Measurements from ENCODE around the gene PAAF1. TPM values are rescaled to one million over a fixed set of nuclear protein-coding genes. Genes with fewer than 3 reads are reported as not detected.

PAAF1 gene
- total and polyA plus RNA-seq, 2 experiments from 2014 or later = 13.6 to 18.1 TPM

- Histone ChIP-seq H3K36me3 (ENCODE audit: insufficient read depth) (peaks cover 30% of the 10 kb centered on the region), H3K9me2 (ENCODE audit: insufficient read depth) (no peaks in the 10 kb centered on the region), H3F3A (replicated peaks; ENCODE audit: low read depth) (peaks cover 5% of the 10 kb centered on the region; the same call in 1 of the 2 replicates), H2AFZ (no peak overlapping the region), H3K27ac (ENCODE audit: low read depth) (peak overlapping the region; percentile 74; the same call in 1 of the 2 replicates), H3K4me2 (peak overlapping the region; percentile 100), H3K4me1 (ENCODE audit: insufficient read depth) (peaks cover 32% of the 10 kb centered on the region), H3K79me2 (replicated peaks; ENCODE audit: insufficient read depth) (peaks cover 14% of the 10 kb centered on the region), H3K4me3 (peak overlapping the region; percentile 98), H3K27me3 (ENCODE audit: insufficient read depth) (no peaks in the 10 kb centered on the region), H4K20me1 (replicated peaks; ENCODE audit: insufficient read depth) (peaks cover 13% of the 10 kb centered on the region)
- TF ChIP-seq ZNF114 (CRISPR knock-in tag; IDR thresholded peaks at IDR 0.05) = no peak
- no peak for TF ChIP-seq JUNB (IDR thresholded peaks at IDR 0.05; ENCODE audit: unreplicated experiment)
- TF ChIP-seq, protein P1, sequence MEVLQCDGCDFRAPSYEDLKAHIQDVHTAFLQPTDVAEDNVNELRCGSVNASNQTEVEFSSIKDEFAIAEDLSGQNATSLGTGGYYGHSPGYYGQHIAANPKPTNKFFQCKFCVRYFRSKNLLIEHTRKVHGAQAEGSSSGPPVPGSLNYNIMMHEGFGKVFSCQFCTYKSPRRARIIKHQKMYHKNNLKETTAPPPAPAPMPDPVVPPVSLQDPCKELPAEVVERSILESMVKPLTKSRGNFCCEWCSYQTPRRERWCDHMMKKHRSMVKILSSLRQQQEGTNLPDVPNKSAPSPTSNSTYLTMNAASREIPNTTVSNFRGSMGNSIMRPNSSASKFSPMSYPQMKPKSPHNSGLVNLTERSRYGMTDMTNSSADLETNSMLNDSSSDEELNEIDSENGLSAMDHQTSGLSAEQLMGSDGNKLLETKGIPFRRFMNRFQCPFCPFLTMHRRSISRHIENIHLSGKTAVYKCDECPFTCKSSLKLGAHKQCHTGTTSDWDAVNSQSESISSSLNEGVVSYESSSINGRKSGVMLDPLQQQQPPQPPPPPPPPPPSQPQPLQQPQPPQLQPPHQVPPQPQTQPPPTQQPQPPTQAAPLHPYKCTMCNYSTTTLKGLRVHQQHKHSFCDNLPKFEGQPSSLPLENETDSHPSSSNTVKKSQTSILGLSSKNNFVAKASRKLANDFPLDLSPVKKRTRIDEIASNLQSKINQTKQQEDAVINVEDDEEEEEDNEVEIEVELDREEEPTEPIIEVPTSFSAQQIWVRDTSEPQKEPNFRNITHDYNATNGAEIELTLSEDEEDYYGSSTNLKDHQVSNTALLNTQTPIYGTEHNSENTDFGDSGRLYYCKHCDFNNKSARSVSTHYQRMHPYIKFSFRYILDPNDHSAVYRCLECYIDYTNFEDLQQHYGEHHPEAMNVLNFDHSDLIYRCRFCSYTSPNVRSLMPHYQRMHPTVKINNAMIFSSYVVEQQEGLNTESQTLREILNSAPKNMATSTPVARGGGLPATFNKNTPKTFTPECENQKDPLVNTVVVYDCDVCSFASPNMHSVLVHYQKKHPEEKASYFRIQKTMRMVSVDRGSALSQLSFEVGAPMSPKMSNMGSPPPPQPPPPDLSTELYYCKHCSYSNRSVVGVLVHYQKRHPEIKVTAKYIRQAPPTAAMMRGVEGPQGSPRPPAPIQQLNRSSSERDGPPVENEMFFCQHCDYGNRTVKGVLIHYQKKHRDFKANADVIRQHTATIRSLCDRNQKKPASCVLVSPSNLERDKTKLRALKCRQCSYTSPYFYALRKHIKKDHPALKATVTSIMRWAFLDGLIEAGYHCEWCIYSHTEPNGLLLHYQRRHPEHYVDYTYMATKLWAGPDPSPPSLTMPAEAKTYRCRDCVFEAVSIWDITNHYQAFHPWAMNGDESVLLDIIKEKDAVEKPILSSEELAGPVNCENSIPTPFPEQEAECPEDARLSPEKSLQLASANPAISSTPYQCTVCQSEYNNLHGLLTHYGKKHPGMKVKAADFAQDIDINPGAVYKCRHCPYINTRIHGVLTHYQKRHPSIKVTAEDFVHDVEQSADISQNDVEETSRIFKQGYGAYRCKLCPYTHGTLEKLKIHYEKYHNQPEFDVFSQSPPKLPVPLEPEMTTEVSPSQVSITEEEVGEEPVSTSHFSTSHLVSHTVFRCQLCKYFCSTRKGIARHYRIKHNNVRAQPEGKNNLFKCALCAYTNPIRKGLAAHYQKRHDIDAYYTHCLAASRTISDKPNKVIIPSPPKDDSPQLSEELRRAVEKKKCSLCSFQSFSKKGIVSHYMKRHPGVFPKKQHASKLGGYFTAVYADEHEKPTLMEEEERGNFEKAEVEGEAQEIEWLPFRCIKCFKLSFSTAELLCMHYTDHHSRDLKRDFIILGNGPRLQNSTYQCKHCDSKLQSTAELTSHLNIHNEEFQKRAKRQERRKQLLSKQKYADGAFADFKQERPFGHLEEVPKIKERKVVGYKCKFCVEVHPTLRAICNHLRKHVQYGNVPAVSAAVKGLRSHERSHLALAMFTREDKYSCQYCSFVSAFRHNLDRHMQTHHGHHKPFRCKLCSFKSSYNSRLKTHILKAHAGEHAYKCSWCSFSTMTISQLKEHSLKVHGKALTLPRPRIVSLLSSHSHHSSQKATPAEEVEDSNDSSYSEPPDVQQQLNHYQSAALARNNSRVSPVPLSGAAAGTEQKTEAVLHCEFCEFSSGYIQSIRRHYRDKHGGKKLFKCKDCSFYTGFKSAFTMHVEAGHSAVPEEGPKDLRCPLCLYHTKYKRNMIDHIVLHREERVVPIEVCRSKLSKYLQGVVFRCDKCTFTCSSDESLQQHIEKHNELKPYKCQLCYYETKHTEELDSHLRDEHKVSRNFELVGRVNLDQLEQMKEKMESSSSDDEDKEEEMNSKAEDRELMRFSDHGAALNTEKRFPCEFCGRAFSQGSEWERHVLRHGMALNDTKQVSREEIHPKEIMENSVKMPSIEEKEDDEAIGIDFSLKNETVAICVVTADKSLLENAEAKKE (CRISPR knock-in tag; IDR thresholded peaks at IDR 0.05) = no peak
- no peak for TF ChIP-seq POLR2AphosphoS5 (IDR thresholded peaks at IDR 0.05; ENCODE audit: low read depth)
- TF ChIP-seq EZH2phosphoT487 (IDR thresholded peaks at IDR 0.05; ENCODE audit: unreplicated experiment) = no peak
- peak overlapping the region; percentile 77; the same call in 1 of the 2 replicates for H3K27ac Mint-ChIP-seq
- peaks cover 67% of the 10 kb centered on the region for H3K36me3 Mint-ChIP-seq (ENCODE audit: low read depth)
- ATAC-seq = peak; percentile 7
- H3K4me3 Mint-ChIP-seq = peak overlapping the region; percentile 94
- DNase-seq (ENCODE audit: low spot score) = peak; percentile 30
- no peaks in the 10 kb centered on the region; the same call in 1 of the 3 replicates for H3K9me3 Mint-ChIP-seq
- peaks cover 25% of the 10 kb centered on the region for H3K27me3 Mint-ChIP-seq (ENCODE audit: insufficient read depth, low read depth, poor library complexity)
- H3K4me1 Mint-ChIP-seq = peaks cover 33% of the 10 kb centered on the region
Observed at GRCh38 chr11:73980001-73980961, 103.5 kb downstream of the PAAF1 start.

Other genes with a start within 250 kb of the PAAF1 start
- gene PLEKHB1, start 230.4 kb upstream of the PAAF1 start, total RNA-seq (2014; rRNA removed; shearing (Covaris generic)) = 10.3 and 20.1 TPM in 2 replicates
- gene PLEKHB1, start 230.4 kb upstream of the PAAF1 start, polyA plus RNA-seq (2016; fragmentation: Nextera tagmentation; extraction: Ambion mirVana) = 20.8 and 25.8 TPM in 2 replicates
- 107 and 127 TPM in 2 replicates for gene RAB6A, start 115.9 kb upstream of the PAAF1 start, total RNA-seq (2014; rRNA removed; shearing (Covaris generic))
- 42.3 and 61.1 TPM in 2 replicates for gene RAB6A, start 115.9 kb upstream of the PAAF1 start, polyA plus RNA-seq (2016; fragmentation: Nextera tagmentation; extraction: Ambion mirVana)
- 24.1 and 54.1 TPM in 2 replicates for gene MRPL48, start 89.1 kb upstream of the PAAF1 start, total RNA-seq (2014; rRNA removed; shearing (Covaris generic))
- 101 and 103 TPM in 2 replicates for gene MRPL48, start 89.1 kb upstream of the PAAF1 start, polyA plus RNA-seq (2016; fragmentation: Nextera tagmentation; extraction: Ambion mirVana)
- gene COA4, start 153 bp upstream of the PAAF1 start, total RNA-seq (2014; rRNA removed; shearing (Covaris generic)) = 168 and 188 TPM in 2 replicates
- 166 and 174 TPM in 2 replicates for gene COA4, start 153 bp upstream of the PAAF1 start, polyA plus RNA-seq (2016; fragmentation: Nextera tagmentation; extraction: Ambion mirVana)
- 0.14 TPM in 1 of 2 replicates, not detected in the other for gene DNAJB13, start 74.0 kb downstream of the PAAF1 start, total RNA-seq (2014; rRNA removed; shearing (Covaris generic))
- gene DNAJB13, start 74.0 kb downstream of the PAAF1 start, polyA plus RNA-seq (2016; fragmentation: Nextera tagmentation; extraction: Ambion mirVana) = 0.32 and 0.50 TPM in 2 replicates
- 69.8 and 76.9 TPM in 2 replicates for gene UCP2, start 105.8 kb downstream of the PAAF1 start, total RNA-seq (2014; rRNA removed; shearing (Covaris generic))
- 59.4 and 60.1 TPM in 2 replicates for gene UCP2, start 105.8 kb downstream of the PAAF1 start, polyA plus RNA-seq (2016; fragmentation: Nextera tagmentation; extraction: Ambion mirVana)
- 0.21 TPM in 1 of 2 replicates, not detected in the other for gene UCP3, start 132.1 kb downstream of the PAAF1 start, total RNA-seq (2014; rRNA removed; shearing (Covaris generic))
- gene UCP3, start 132.1 kb downstream of the PAAF1 start, polyA plus RNA-seq (2016; fragmentation: Nextera tagmentation; extraction: Ambion mirVana) = 0.21 and 0.40 TPM in 2 replicates